ENCODE results near the gene THRAP3. TPM values are rescaled to one million over a fixed set of nuclear protein-coding genes. Genes with fewer than 3 reads are reported as not detected.

Gene THRAP3
- total RNA-seq, 1 donor from 2014 or later: 82.4 TPM

GRCh38 chr1:36276688-36277087 lies 52.4 kb downstream of the THRAP3 start:
- Histone ChIP-seq H3K4me3 (ENCODE audit: low read depth, low read length) (no peak overlapping the region), H3K36me3 (ENCODE audit: control insufficient read depth, insufficient read depth, low read length) (no peaks in the 10 kb centered on the region), H3K27me3 (ENCODE audit: control insufficient read depth, insufficient read depth, low read length) (no peaks in the 10 kb centered on the region)
- FAIRE-seq (no peak), DNase-seq (ENCODE audit: low read depth) (no peak)
- no peak for TF ChIP-seq CTCF (IDR thresholded peaks at IDR 0.05; ENCODE audit: insufficient read depth, low read length, severe bottlenecking)

- FAIRE-seq: no peak
- H3K4me3 ChIP-seq (ENCODE audit: low read depth, low read length): no peak overlapping the region
- no peak for TF ChIP-seq CTCF (IDR thresholded peaks at IDR 0.05; ENCODE audit: insufficient read depth, low read length, severe bottlenecking)
- DNase-seq (ENCODE audit: low read depth): no peak
- peaks cover 2% of the 10 kb centered on the region for H3K36me3 ChIP-seq (ENCODE audit: control insufficient read depth, insufficient read depth, low read length)
- H3K27me3 ChIP-seq (ENCODE audit: control insufficient read depth, insufficient read depth, low read length): no peaks in the 10 kb centered on the region
Measured at GRCh38 chr1:36279110-36279788, 55.0 kb downstream of the THRAP3 start.

GRCh38 chr1:36279789-36280296 lies 55.6 kb downstream of the THRAP3 start:
- TF ChIP-seq CTCF (IDR thresholded peaks at IDR 0.05; ENCODE audit: insufficient read depth, low read length, severe bottlenecking): no peak
- FAIRE-seq: no peak
- Histone ChIP-seq H3K36me3 (ENCODE audit: control insufficient read depth, insufficient read depth, low read length) (peaks cover 3% of the 10 kb centered on the region), H3K4me3 (ENCODE audit: low read depth, low read length) (no peak overlapping the region), H3K27me3 (ENCODE audit: control insufficient read depth, insufficient read depth, low read length) (no peaks in the 10 kb centered on the region)
- no peak for DNase-seq (ENCODE audit: low read depth)

GRCh38 chr1:36284061-36284460 lies 59.8 kb downstream of the THRAP3 start:
- no peak for TF ChIP-seq CTCF (IDR thresholded peaks at IDR 0.05; ENCODE audit: insufficient read depth, low read length, severe bottlenecking)
- H3K27me3 ChIP-seq (ENCODE audit: control insufficient read depth, insufficient read depth, low read length): no peaks in the 10 kb centered on the region
- no peak for DNase-seq (ENCODE audit: low read depth)
- no peak overlapping the region for H3K4me3 ChIP-seq (ENCODE audit: low read depth, low read length)
- FAIRE-seq: no peak
- H3K36me3 ChIP-seq (ENCODE audit: control insufficient read depth, insufficient read depth, low read length): peaks cover 15% of the 10 kb centered on the region

- DNase-seq (ENCODE audit: low read depth) (no peak), FAIRE-seq (no peak)
- Histone ChIP-seq H3K36me3 (ENCODE audit: control insufficient read depth, insufficient read depth, low read length) (peaks cover 18% of the 10 kb centered on the region), H3K27me3 (ENCODE audit: control insufficient read depth, insufficient read depth, low read length) (no peaks in the 10 kb centered on the region), H3K4me3 (ENCODE audit: low read depth, low read length) (no peak overlapping the region)
- no peak for TF ChIP-seq CTCF (IDR thresholded peaks at IDR 0.05; ENCODE audit: insufficient read depth, low read length, severe bottlenecking)
Measured at GRCh38 chr1:36284517-36284916, 60.3 kb downstream of the THRAP3 start.

Measured in bronchial epithelial cell (primary cell).